GM12878 (cell line): ENCODE measurements around the gene NOC4L. TPM values are rescaled to one million over a fixed set of nuclear protein-coding genes. Genes with fewer than 3 reads are reported as not detected.

Experiments used
- ATAC-seq: fragments of 200-7000 bp; cut with Tn5 transposase; 3 replicates; pipeline ENCODE4 v1.9.1; 2020; ENCODE audit warnings: mild to moderate bottlenecking, moderate library complexity
- BruUV-seq: library from RNA; stranded (reverse); fragments of 400-500 nt; replicated peaks from 2 replicates; lab custom pipeline; 2021; lab: Mats Ljungman, UMichigan
- CTCF ChIA-PET: fragments of 300-600 bp; sonication (Branson Sonifier 250); formaldehyde crosslinking; extraction: SDS; loops from one replicate; lab custom pipeline; 2021; ENCODE audit warnings: inconsistent platforms; lab: Yijun Ruan, JAX
- POLR2A ChIA-PET: fragments of 350-600 bp; formaldehyde crosslinking; extraction: SDS; loops from one replicate; lab custom pipeline; 2021; ENCODE audit warnings: inconsistent platforms; lab: Charles Lee
- RAD21 ChIA-PET: fragments of 300-600 bp; sonication (Branson Sonifier 250); formaldehyde crosslinking; loops from one replicate; lab custom pipeline; 2023; ENCODE audit warnings: antibody characterized with exemption; ENCODE audit not compliant: unreplicated experiment; lab: Charles Lee
- SMC1A ChIA-PET: fragments of 300-600 bp; sonication (Branson Sonifier 250); formaldehyde crosslinking; loops from one replicate; lab custom pipeline; 2023; ENCODE audit not compliant: unreplicated experiment, uncharacterized antibody; lab: Charles Lee
- DNase-seq: peaks from one replicate; pipeline ENCODE4 v3.0.0-alpha.2; 2011; ENCODE audit warnings: low read depth, low spot score
- FAIRE-seq: peaks from 3 replicates; lab custom pipeline; 2011; peaks lifted over from hg19 to GRCh38; lab: Jason Lieb, UNC
- H2AFZ ChIP-seq: 2 replicates; pipeline ENCODE4 v1.6.0; 2011; ENCODE audit warnings: low read depth, low read length, control low read depth; ENCODE audit not compliant: control insufficient read depth
- H3K27ac ChIP-seq: 2 replicates; pipeline ENCODE4 v1.5.1; 2011; ENCODE audit warnings: control low read depth; ENCODE audit not compliant: control insufficient read depth, insufficient read depth
- H3K27me3 ChIP-seq, 2 experiments: replicated peaks in 1 of 2; 2 replicates each; pipeline versions ENCODE4 v1.6.0 to v1.6.1; 2011; ENCODE audit warnings: low read length in 1 of 2; ENCODE audit not compliant: control insufficient read depth in 2 of 2, insufficient read depth in 2 of 2
- H3K36me3 ChIP-seq, 2 experiments: 2 replicates each; pipeline ENCODE4 v1.5.1; 2011; ENCODE audit warnings: low read length in 1 of 2; ENCODE audit not compliant: control insufficient read depth in 2 of 2, insufficient read depth in 2 of 2
- H3K4me1 ChIP-seq: 2 replicates; pipeline ENCODE4 v1.6.1; 2011; ENCODE audit warnings: mild to moderate bottlenecking, low read length, moderate library complexity, mixed read lengths; ENCODE audit not compliant: control insufficient read depth, insufficient read depth
- H3K4me2 ChIP-seq: 2 replicates; pipeline ENCODE4 v1.6.0; 2011; ENCODE audit warnings: control low read depth; ENCODE audit not compliant: control insufficient read depth, insufficient read depth
- H3K4me3 ChIP-seq: fragments of 200-600 bp; sonication (generic); 2 replicates; pipeline ENCODE4 v1.5.1; 2016
- H3K79me2 ChIP-seq: 2 replicates; pipeline ENCODE4 v1.6.0; 2011; ENCODE audit warnings: low read length; ENCODE audit not compliant: control insufficient read depth, insufficient read depth
- H3K9ac ChIP-seq: 2 replicates; pipeline ENCODE4 v1.8.0; 2011; ENCODE audit warnings: low read length, control low read depth, mixed read lengths; ENCODE audit not compliant: control insufficient read depth, insufficient read depth
- H3K9me3 ChIP-seq: replicated peaks from 3 replicates; pipeline ENCODE4 v1.5.1; 2011; ENCODE audit warnings: mild to moderate bottlenecking, low read length; ENCODE audit not compliant: control insufficient read depth, insufficient read depth
- H4K20me1 ChIP-seq: 2 replicates; pipeline ENCODE4 v1.6.0; 2011; ENCODE audit not compliant: control insufficient read depth, insufficient read depth
- BMI1 ChIP-seq: fragments of 450-650 bp; IDR thresholded peaks from 2 replicates; pipeline ENCODE4 v1.6.1; 2016; ENCODE audit warnings: mild to moderate bottlenecking, moderate library complexity, borderline replicate concordance
- KAT2A ChIP-seq: conservative IDR thresholded peaks from 2 replicates; pipeline ENCODE4 v1.6.1; 2011; ENCODE audit warnings: low read depth, low read length; ENCODE audit not compliant: control insufficient read depth
- TCF12 ChIP-seq: IDR thresholded peaks from 2 replicates; pipeline ENCODE4 v1.6.1; 2011; ENCODE audit warnings: low read depth, mild to moderate bottlenecking, low read length
- TCF3 ChIP-seq: IDR thresholded peaks from 2 replicates; pipeline ENCODE4 v1.6.1; 2012; ENCODE audit warnings: low read depth, mild to moderate bottlenecking, low read length, borderline replicate concordance; ENCODE audit not compliant: insufficient read depth
- YY1 ChIP-seq: IDR thresholded peaks from 2 replicates; pipeline ENCODE4 v1.6.1; 2011; ENCODE audit warnings: low read depth, mild to moderate bottlenecking, low read length
- WGBS: methylation state at CpG from one replicate; pipeline ENCODE4 v1.1.6; 2016; ENCODE audit warnings: low lambda C conversion rate; ENCODE audit not compliant: insufficient replicate concordance, insufficient coverage; ENCODE audit errors: missing lambda C conversion rate; 5-methylcytosine and 5-hydroxymethylcytosine counted together
- in situ Hi-C: fragments of 300-500 bp; cut with MboI; formaldehyde crosslinking; loops from 9 replicates; pipeline ENCODE4 v1.14.3; 2018; ENCODE audit warnings: mixed read lengths
- intact Hi-C: fragments of 100-400 bp; cut with micrococcal nuclease; formaldehyde crosslinking; loops from one replicate; pipeline ENCODE4 v1.14.2; 2022; ENCODE audit not compliant: unreplicated experiment
- polyA plus RNA-seq, 11 experiments: library from polyadenylated mRNA; depleted of rRNA in 4 of 11; unstranded in 6 of 11; stranded (reverse) in 5 of 11; fragments of >200 nt; fragmentation: Nextera tagmentation in 4 of 11; fragmentation: Illumina TruSeq in 1 of 11; extraction: Ambion mirVana in 4 of 11; extraction: Trizol in 1 of 11; gene quantifications; 1 replicate in 1 of 11; 2 replicates in 10 of 11; pipeline versions ENCODE4 v1.2.1 to v1.2.3, GENCODE V29; 2011 to 2016; ENCODE audit warnings: inconsistent platforms in 2 of 11, missing spikeins in 2 of 11, low read depth in 1 of 11
- total RNA-seq, 4 experiments: library from RNA; depleted of rRNA in 3 of 4; stranded (reverse); fragments of >200 nt in 3 of 4; fragmentation: Illumina TruSeq in 1 of 4; extraction: Trizol in 1 of 4; gene quantifications; 2 replicates each; pipeline versions ENCODE4 v1.2.1 to v1.2.3, GENCODE V29; 2013 to 2021

Gene NOC4L
- total and polyA plus RNA-seq, 10 of the 15 experiments (the other 5 are each of a cell fraction or from before 2014, with no cell fraction given), result 0.72 to 68.2 (median 15.2) TPM

GRCh38 chr12:132176920-132177551 is 32.8 kb downstream of the NOC4L start (continued):
- TF ChIP-seq YY1, result no peak
- TF ChIP-seq KAT2A, result no peak
- TF ChIP-seq, all 136 proteins: peak for 0

- intact Hi-C loops, result no loop called here
- ATAC-seq, result no peak
- no peaks in the 10 kb centered on the region for H3K79me2 ChIP-seq
- in situ Hi-C loops, result no loop called here
- ChIA-PET SMC1A (no interaction called here), POLR2A (no interaction called here), CTCF (interaction anchor here (1.7 kb wide), 1 partner anchor 25 kb away, joined by 6 read pairs; no protein-coding TSS in a partner anchor), RAD21 (no interaction called here)
- 0% methylated on average over 8 of the region's 8 CpGs for WGBS
- no peaks in the 10 kb centered on the region for H3K9me3 ChIP-seq
- no peak for FAIRE-seq
- DNase-seq, result no peak
- H4K20me1 ChIP-seq, result no peaks in the 10 kb centered on the region
- no peak overlapping the region; the same call in 1 of the 2 replicates for H2AFZ ChIP-seq
- no TSS peak for BruUV-seq
- H3K27me3 ChIP-seq, result no peaks in the 10 kb centered on the region
- peaks cover 9% of the 10 kb centered on the region for H3K4me1 ChIP-seq
- no peak overlapping the region for H3K4me3 ChIP-seq
- 0 out of 2 replicates have a peak overlapping the region, but pooled peaks have one; percentile 22 for H3K4me2 ChIP-seq
- TF ChIP-seq TCF3, result 0 out of 2 replicates have a peak, but pooled peaks have one; percentile 17
- no peak for TF ChIP-seq BMI1
- TF ChIP-seq TCF12, result 0 out of 2 replicates have a peak, but pooled peaks have one; percentile 53
- no peak overlapping the region for H3K9ac ChIP-seq
- H3K36me3 ChIP-seq, result no peaks in the 10 kb centered on the region
- no peak overlapping the region for H3K27ac ChIP-seq
Measured at GRCh38 chr12:132178316-132178715, 34.1 kb downstream of the NOC4L start.
